Activated naive CD4-positive, alpha-beta T cell treated with anti-CD3 and anti-CD28 coated beads, Interleukin-2, amount 10 ng/mL, durations not matched to agents 7 days and 5 days (primary cell): ENCODE data around the gene EPG5.

Experiments used
- CTCF ChIA-PET: fragments of 350-600 bp; sonication (Branson Sonifier 250); formaldehyde crosslinking; loops from one replicate; lab custom pipeline; 2021; ENCODE audit warnings: antibody characterized with exemption; lab: Charles Lee
- DNase-seq: peaks from one replicate; pipeline ENCODE4 v3.0.0-alpha.2; 2020
- H3K27ac Mint-ChIP-seq: one replicate; pipeline ENCODE4 v1.8.0; 2021; ENCODE audit warnings: mild to moderate bottlenecking, moderate library complexity, mixed read lengths
- H3K27me3 Mint-ChIP-seq: one replicate; pipeline ENCODE4 v1.8.0; 2021; ENCODE audit warnings: mild to moderate bottlenecking, mixed read lengths
- H3K36me3 Mint-ChIP-seq: one replicate; pipeline ENCODE4 v1.8.0; 2021; ENCODE audit warnings: mixed read lengths
- H3K4me1 Mint-ChIP-seq: one replicate; pipeline ENCODE4 v1.8.0; 2021; ENCODE audit warnings: mixed read lengths
- H3K4me3 Mint-ChIP-seq: one replicate; pipeline ENCODE4 v1.8.0; 2021; ENCODE audit warnings: mild to moderate bottlenecking, moderate library complexity, mixed read lengths
- H3K9me3 Mint-ChIP-seq: one replicate; pipeline ENCODE4 v1.8.0; 2021; ENCODE audit warnings: mixed read lengths

The EPG5 gene

DNA sequence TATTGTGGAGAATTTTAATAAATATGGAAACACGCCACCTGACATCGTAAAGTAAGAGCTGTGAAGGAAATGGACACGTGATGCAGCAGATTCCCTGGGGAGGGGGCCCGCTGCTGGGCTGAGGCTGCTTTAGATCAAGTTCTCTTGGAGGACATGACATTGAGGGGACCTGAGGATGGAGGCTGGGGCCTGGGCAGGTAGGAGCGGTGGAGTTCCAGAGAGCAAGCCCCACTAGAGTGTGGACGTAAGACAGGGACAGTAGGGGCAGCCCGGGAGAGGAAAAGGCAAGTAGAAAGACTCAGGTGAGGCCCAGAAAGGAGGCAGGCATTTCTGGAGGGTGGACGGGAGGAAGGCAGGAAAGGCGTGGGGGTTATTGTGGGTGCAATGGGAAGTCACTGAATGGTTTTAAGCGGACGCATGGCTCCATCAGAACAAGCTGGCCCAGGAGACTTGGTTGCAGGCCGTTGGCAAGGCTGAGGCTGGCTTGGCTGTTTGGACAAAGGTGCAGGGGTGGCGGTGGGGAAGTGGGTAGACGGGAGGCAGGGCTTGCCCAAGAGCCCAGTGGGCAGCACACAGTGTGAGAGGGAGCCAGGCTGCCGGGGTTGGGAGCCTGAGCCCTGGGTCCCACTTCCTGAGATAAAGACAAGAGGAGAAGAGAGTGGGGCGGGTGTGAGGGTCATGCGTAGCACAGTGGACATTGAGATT is 125.9 kb downstream of the EPG5 start:
- CTCF ChIA-PET = no interaction called here
- H3K27ac Mint-ChIP-seq = peak overlapping the region; percentile 6
- DNase-seq = no peak
- no peaks in the 10 kb centered on the region for H3K9me3 Mint-ChIP-seq
- H3K27me3 Mint-ChIP-seq = peaks cover 59% of the 10 kb centered on the region
- peaks cover 7% of the 10 kb centered on the region for H3K4me1 Mint-ChIP-seq
- no peaks in the 10 kb centered on the region for H3K36me3 Mint-ChIP-seq
- H3K4me3 Mint-ChIP-seq = no peak overlapping the region

GRCh38 chr18:45839414-45840395 is 127.4 kb downstream of the EPG5 start:
- peak; percentile 40 for DNase-seq
- Mint-ChIP-seq H3K36me3 (no peaks in the 10 kb centered on the region), H3K9me3 (no peaks in the 10 kb centered on the region), H3K4me1 (peaks cover 7% of the 10 kb centered on the region), H3K27ac (no peak overlapping the region), H3K27me3 (peaks cover 74% of the 10 kb centered on the region), H3K4me3 (no peak overlapping the region)
- CTCF ChIA-PET = interaction anchor here (0.7 to 2.0 kb wide), 7 partner anchors 9 to 175 kb away, joined by 3 to 7 read pairs (median 4); no protein-coding TSS in a partner anchor

DNA sequence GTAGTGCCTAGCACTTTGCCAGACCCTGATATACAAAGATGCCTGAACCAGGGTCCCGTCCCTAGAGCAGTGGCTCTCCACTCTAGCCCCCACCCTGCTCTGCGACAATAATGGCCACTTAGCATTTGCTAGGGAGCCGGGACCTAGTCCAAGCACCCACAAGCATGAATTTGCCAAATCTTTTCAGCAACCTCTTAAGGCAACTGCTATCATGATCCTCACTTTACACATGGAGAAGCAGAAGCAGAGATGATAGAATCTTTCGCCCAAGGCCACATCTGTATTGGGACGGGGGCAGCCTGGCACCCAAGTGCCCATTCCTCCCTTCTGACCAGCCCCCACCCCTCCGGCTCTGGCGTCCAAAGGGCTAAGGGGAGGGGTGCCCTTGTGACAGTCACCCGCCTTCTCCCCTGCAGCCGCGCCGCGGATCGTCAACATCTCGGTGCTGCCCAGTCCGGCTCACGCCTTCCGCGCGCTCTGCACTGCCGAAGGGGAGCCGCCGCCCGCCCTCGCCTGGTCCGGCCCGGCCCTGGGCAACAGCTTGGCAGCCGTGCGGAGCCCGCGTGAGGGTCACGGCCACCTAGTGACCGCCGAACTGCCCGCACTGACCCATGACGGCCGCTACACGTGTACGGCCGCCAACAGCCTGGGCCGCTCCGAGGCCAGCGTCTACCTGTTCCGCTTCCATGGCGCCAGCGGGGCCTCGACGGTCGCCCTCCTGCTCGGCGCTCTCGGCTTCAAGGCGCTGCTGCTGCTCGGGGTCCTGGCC is 128.6 kb downstream of the EPG5 start:
- Mint-ChIP-seq H3K36me3 (no peaks in the 10 kb centered on the region), H3K4me1 (peaks cover 7% of the 10 kb centered on the region), H3K9me3 (no peaks in the 10 kb centered on the region), H3K4me3 (no peak overlapping the region), H3K27me3 (peaks cover 82% of the 10 kb centered on the region), H3K27ac (no peak overlapping the region)
- DNase-seq = no peak
- CTCF ChIA-PET = interaction anchor here (1.4 to 2.0 kb wide), 2 partner anchors 120 to 173 kb away, joined by 3 to 7 read pairs; no protein-coding TSS in a partner anchor

DNA sequence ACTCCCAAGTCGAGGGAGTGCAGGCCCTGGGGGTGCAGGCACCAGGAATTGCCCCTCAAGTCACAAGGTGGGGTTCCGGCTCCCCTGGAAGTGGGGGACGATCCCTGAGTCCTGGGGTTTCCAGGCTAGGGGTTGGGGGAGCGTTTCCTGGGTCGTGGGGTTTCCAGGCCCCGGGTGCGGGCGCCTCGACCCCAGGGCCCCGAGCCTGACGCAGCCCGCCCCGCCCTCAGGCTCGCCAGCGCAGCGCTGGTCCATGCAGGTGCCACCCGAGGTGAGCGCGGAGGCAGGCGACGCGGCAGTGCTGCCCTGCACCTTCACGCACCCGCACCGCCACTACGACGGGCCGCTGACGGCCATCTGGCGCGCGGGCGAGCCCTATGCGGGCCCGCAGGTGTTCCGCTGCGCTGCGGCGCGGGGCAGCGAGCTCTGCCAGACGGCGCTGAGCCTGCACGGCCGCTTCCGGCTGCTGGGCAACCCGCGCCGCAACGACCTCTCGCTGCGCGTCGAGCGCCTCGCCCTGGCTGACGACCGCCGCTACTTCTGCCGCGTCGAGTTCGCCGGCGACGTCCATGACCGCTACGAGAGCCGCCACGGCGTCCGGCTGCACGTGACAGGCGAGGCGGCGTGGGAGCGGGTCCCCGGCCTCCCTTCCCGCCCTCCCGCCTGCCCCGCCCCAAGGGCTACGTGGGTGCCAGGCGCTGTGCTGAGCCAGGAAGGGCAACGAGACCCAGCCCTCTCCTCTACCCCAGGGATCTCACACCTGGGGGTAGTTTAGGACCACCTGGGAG is 129.7 kb downstream of the EPG5 start:
- CTCF ChIA-PET = interaction anchor here (1.4 to 1.6 kb wide), 2 partner anchors 119 to 236 kb away, joined by 3 read pairs; no protein-coding TSS in a partner anchor
- Mint-ChIP-seq H3K27ac (no peak overlapping the region), H3K9me3 (no peaks in the 10 kb centered on the region), H3K4me1 (peaks cover 7% of the 10 kb centered on the region), H3K36me3 (no peaks in the 10 kb centered on the region), H3K27me3 (peaks cover 81% of the 10 kb centered on the region), H3K4me3 (no peak overlapping the region)
- DNase-seq = peak; percentile 60

- no peaks in the 10 kb centered on the region for H3K9me3 Mint-ChIP-seq
- CTCF ChIA-PET = interaction anchor here (1.0 to 1.6 kb wide), 2 partner anchors 171 to 237 kb away, joined by 3 read pairs; no protein-coding TSS in a partner anchor
- H3K4me1 Mint-ChIP-seq = peaks cover 7% of the 10 kb centered on the region
- H3K4me3 Mint-ChIP-seq = peak overlapping the region; percentile 17
- peaks cover 76% of the 10 kb centered on the region for H3K27me3 Mint-ChIP-seq
- H3K27ac Mint-ChIP-seq = no peak overlapping the region
- H3K36me3 Mint-ChIP-seq = no peaks in the 10 kb centered on the region
- DNase-seq = no peak
These were observed 130.6 kb downstream of the EPG5 start for GRCh38 chr18:45836242-45837205.

- H3K36me3 Mint-ChIP-seq = no peaks in the 10 kb centered on the region
- DNase-seq = no peak
- no peak overlapping the region for H3K4me3 Mint-ChIP-seq
- CTCF ChIA-PET = interaction anchor here (0.9 kb wide), 1 partner anchor 110 kb away, joined by 3 read pairs; no protein-coding TSS in a partner anchor
- H3K27me3 Mint-ChIP-seq = peaks cover 65% of the 10 kb centered on the region
- H3K9me3 Mint-ChIP-seq = no peaks in the 10 kb centered on the region
- peaks cover 7% of the 10 kb centered on the region for H3K4me1 Mint-ChIP-seq
- H3K27ac Mint-ChIP-seq = no peak overlapping the region
These were observed 132.0 kb downstream of the EPG5 start for GRCh38 chr18:45835057-45835636.

DNA sequence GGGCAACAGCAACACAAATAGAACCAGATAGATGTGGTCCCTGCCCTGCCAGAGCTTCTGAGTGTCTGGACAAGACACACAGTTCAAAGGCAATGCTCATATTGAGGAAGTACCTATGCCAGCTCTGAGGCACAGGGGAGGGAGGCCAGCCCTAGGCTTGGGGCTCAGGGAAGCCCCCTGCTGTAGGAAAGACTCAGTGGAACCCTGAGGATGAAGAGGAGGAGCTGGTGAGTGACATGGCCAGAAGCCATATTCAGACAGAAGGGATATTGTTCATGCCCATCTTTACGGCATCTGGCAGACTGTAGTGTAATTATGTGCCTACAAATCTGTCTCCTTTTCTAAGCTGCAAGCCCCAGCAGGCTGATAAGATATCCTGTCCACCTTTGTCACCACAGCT is 132.8 kb downstream of the EPG5 start:
- Mint-ChIP-seq H3K9me3 (no peaks in the 10 kb centered on the region), H3K36me3 (no peaks in the 10 kb centered on the region), H3K4me3 (no peak overlapping the region), H3K27me3 (peaks cover 59% of the 10 kb centered on the region), H3K27ac (no peak overlapping the region), H3K4me1 (peaks cover 6% of the 10 kb centered on the region)
- DNase-seq = no peak
- CTCF ChIA-PET = interaction anchor here (0.8 to 0.9 kb wide), 2 partner anchors 19 to 109 kb away, joined by 3 read pairs; no protein-coding TSS in a partner anchor

- peaks cover 6% of the 10 kb centered on the region for H3K4me1 Mint-ChIP-seq
- DNase-seq = no peak
- no peaks in the 10 kb centered on the region for H3K36me3 Mint-ChIP-seq
- CTCF ChIA-PET = interaction anchor here (0.8 kb wide), 1 partner anchor 20 kb away, joined by 3 read pairs; no protein-coding TSS in a partner anchor
- peaks cover 59% of the 10 kb centered on the region for H3K27me3 Mint-ChIP-seq
- H3K27ac Mint-ChIP-seq = no peak overlapping the region
- H3K4me3 Mint-ChIP-seq = no peak overlapping the region
- no peaks in the 10 kb centered on the region for H3K9me3 Mint-ChIP-seq
These were observed 133.3 kb downstream of the EPG5 start for GRCh38 chr18:45833846-45834245.

DNA sequence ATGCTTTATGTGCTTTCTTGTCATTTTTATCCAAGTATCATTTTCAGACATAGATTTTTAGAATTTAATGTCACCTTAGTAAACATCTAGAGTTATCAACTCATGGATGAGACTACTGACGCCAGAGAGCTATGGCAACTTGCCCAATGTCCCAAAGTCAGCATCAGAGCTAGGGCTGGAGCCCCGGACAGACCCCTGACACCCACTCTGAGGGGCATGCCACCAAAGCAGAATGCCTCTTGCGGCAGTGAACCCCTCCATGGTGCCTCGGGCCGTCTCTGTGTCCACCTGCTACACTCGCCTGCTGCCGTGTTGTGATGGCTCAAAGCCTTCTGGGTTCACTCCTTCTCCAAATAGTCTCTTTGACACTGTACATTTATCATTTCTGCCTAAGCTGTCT is 136.2 kb downstream of the EPG5 start:
- Mint-ChIP-seq H3K4me1 (peaks cover 21% of the 10 kb centered on the region), H3K36me3 (no peaks in the 10 kb centered on the region), H3K9me3 (no peaks in the 10 kb centered on the region), H3K27me3 (peaks cover 51% of the 10 kb centered on the region), H3K27ac (no peak overlapping the region), H3K4me3 (no peak overlapping the region)
- DNase-seq = no peak
- CTCF ChIA-PET = no interaction called here

DNA sequence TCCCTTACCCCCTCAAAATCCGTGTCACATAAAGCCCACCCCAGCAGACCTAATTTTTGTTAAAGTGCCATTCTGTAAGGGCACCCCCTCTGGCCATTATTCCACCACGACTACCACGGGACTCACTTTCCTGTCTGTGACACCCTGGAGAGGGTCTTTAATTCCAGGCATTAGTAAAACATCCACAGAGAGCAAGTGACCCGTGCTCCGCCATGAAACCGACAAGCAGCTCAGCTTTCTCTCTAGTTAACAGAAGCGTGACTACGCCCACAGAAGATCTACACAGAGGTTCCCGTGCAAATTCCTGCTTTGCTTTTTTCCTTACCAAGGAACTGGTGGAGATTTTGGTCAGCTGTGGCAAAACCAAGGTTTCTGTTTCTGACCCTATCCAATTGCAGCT is 137.3 kb downstream of the EPG5 start:
- Mint-ChIP-seq H3K9me3 (no peaks in the 10 kb centered on the region), H3K27ac (no peak overlapping the region), H3K4me1 (peaks cover 30% of the 10 kb centered on the region), H3K4me3 (no peak overlapping the region), H3K36me3 (no peaks in the 10 kb centered on the region), H3K27me3 (peaks cover 51% of the 10 kb centered on the region)
- DNase-seq = no peak
- CTCF ChIA-PET = interaction anchor here (0.7 kb wide), 1 partner anchor 51 kb away, joined by 3 read pairs; no protein-coding TSS in a partner anchor

GRCh38 chr18:45828917-45829811 is 138.0 kb downstream of the EPG5 start:
- Mint-ChIP-seq H3K36me3 (no peaks in the 10 kb centered on the region), H3K27me3 (peaks cover 48% of the 10 kb centered on the region), H3K4me3 (no peak overlapping the region), H3K27ac (no peak overlapping the region), H3K9me3 (no peaks in the 10 kb centered on the region), H3K4me1 (peaks cover 36% of the 10 kb centered on the region)
- CTCF ChIA-PET = interaction anchor here (0.7 to 1.0 kb wide), 2 partner anchors 52 to 164 kb away, joined by 3 read pairs; no protein-coding TSS in a partner anchor
- DNase-seq = no peak
